SK-N-SH (cell line): ENCODE results near the gene KLF17. TPM values are rescaled to one million over a fixed set of nuclear protein-coding genes. Genes with fewer than 3 reads are reported as not detected.

Source experiments
- CTCF ChIA-PET: fragments of 300-600, 350-600 bp; formaldehyde crosslinking; extraction: SDS; loops from one replicate; lab custom pipeline; 2021; lab: Yijun Ruan, JAX
- POLR2A ChIA-PET: fragments of 350-600 bp; sonication (Branson Sonifier 250); formaldehyde crosslinking; extraction: SDS; loops from one replicate; lab custom pipeline; 2020; ENCODE audit warnings: antibody characterized with exemption, inconsistent platforms; lab: Yijun Ruan, JAX
- DNase-seq: peaks from one replicate; pipeline ENCODE4 v3.0.0; 2012
- H2AFZ ChIP-seq: fragments of 200-600 bp; sonication (generic); 2 replicates; pipeline ENCODE4 v1.8.1; 2016; ENCODE audit warnings: antibody characterized with exemption, mild to moderate bottlenecking, low read depth
- H3F3A ChIP-seq: fragments of 200-600 bp; sonication (generic); replicated peaks from 2 replicates; pipeline ENCODE3; 2016; ENCODE audit warnings: antibody characterized with exemption, mild to moderate bottlenecking; ENCODE audit not compliant: insufficient read depth
- H3K27ac ChIP-seq, 2 experiments: fragments of 200-500 bp in 1 of 2; fragments of 200-600 bp in 1 of 2; sonication (Bioruptor generic) in 1 of 2; sonication (generic), shearing (Covaris generic) in 1 of 2; 2 replicates each; pipeline versions ENCODE4 v1.5.1 to v1.6.1; 2014 to 2016; ENCODE audit warnings: low read depth in 2 of 2, inconsistent platforms in 1 of 2, low read length in 1 of 2, mild to moderate bottlenecking in 1 of 2, mixed read lengths in 1 of 2
- H3K27me3 ChIP-seq: fragments of 200-600 bp; sonication (generic), shearing (Covaris generic); 2 replicates; pipeline ENCODE4 v1.6.1; 2016; ENCODE audit warnings: mixed run types; ENCODE audit not compliant: insufficient read depth
- H3K36me3 ChIP-seq, 2 experiments: fragments of 200-500 bp in 1 of 2; fragments of 200-600 bp in 1 of 2; sonication (Bioruptor generic) in 1 of 2; sonication (generic) in 1 of 2; replicated peaks in 1 of 2; 2 replicates each; pipeline versions ENCODE3 to v1.5.1; 2014 to 2016; ENCODE audit warnings: low read length in 1 of 2, mild to moderate bottlenecking in 1 of 2; ENCODE audit not compliant: insufficient read depth in 2 of 2, control insufficient read depth in 1 of 2
- H3K4me1 ChIP-seq, 2 experiments: fragments of 200-500 bp in 1 of 2; fragments of 200-600 bp in 1 of 2; sonication (Bioruptor generic) in 1 of 2; sonication (generic), shearing (Covaris generic) in 1 of 2; 2 replicates each; pipeline versions ENCODE4 v1.5.1 to v1.6.1; 2014 to 2016; ENCODE audit warnings: low read depth in 1 of 2, low read length in 1 of 2, mixed run types in 1 of 2; ENCODE audit not compliant: insufficient read depth in 2 of 2, control insufficient read depth in 1 of 2
- H3K4me2 ChIP-seq: fragments of 200-600 bp; sonication (generic), shearing (Covaris generic); 2 replicates; pipeline ENCODE4 v1.6.1; 2017; ENCODE audit warnings: mixed run types
- H3K4me3 ChIP-seq, 2 experiments: fragments of 200-500 bp in 1 of 2; fragments of 200-600 bp in 1 of 2; sonication (Bioruptor generic) in 1 of 2; sonication (generic), shearing (Covaris generic) in 1 of 2; 2 replicates each; pipeline versions ENCODE4 v1.5.1 to v1.8.1; 2014 to 2016; ENCODE audit warnings: low read depth in 2 of 2, inconsistent platforms in 1 of 2, low read length in 1 of 2, mild to moderate bottlenecking in 1 of 2, mixed read lengths in 1 of 2, moderate library complexity in 1 of 2
- H3K79me2 ChIP-seq: fragments of 200-600 bp; sonication (generic); 2 replicates; pipeline ENCODE4 v1.8.1; 2017; ENCODE audit warnings: mild to moderate bottlenecking; ENCODE audit not compliant: insufficient read depth
- H3K9ac ChIP-seq: fragments of 200-600 bp; sonication (generic); 2 replicates; pipeline ENCODE4 v1.6.1; 2017; ENCODE audit warnings: mixed run types
- H3K9me2 ChIP-seq: fragments of 200-600 bp; sonication (generic); 2 replicates; pipeline ENCODE4 v1.6.1; 2017; ENCODE audit warnings: mixed run types
- H3K9me3 ChIP-seq: fragments of 200-600 bp; sonication (generic); 2 replicates; pipeline ENCODE4 v1.6.1; 2017; ENCODE audit warnings: mixed run types, mild to moderate bottlenecking, moderate library complexity
- H4K20me1 ChIP-seq: fragments of 200-600 bp; sonication (generic); 2 replicates; pipeline ENCODE4 v1.6.1; 2017; ENCODE audit warnings: mild to moderate bottlenecking, mixed run types; ENCODE audit not compliant: insufficient read depth
- ELF1 ChIP-seq: IDR thresholded peaks from 2 replicates; pipeline ENCODE4 v1.4.0; 2012
- EP300 ChIP-seq, 2 experiments: IDR thresholded peaks; 2 replicates each; pipeline versions ENCODE4 v1.4.0 to v1.6.1; 2012; ENCODE audit warnings: borderline replicate concordance in 1 of 2, low read depth in 1 of 2, low read length in 1 of 2
- FOSL2 ChIP-seq: IDR thresholded peaks from 2 replicates; pipeline ENCODE4 v1.4.0; 2012; ENCODE audit warnings: low read depth, mild to moderate bottlenecking, moderate library complexity, borderline replicate concordance
- FOXJ3 ChIP-seq: sonication (generic); formaldehyde crosslinking; IDR thresholded peaks from 2 replicates; pipeline ENCODE4 v1.5.1; 2020; ENCODE audit warnings: mild to moderate bottlenecking, missing genetic modification reagents
- GATA2 ChIP-seq: sonication (generic); formaldehyde crosslinking; IDR thresholded peaks from 2 replicates; pipeline ENCODE4 v1.5.0; 2020; ENCODE audit warnings: mild to moderate bottlenecking, missing genetic modification reagents
- IRF3 ChIP-seq: fragments of 150-350 bp; IDR thresholded peaks from 2 replicates; pipeline ENCODE4 v1.6.1; 2016; ENCODE audit warnings: mild to moderate bottlenecking, low read depth, low read length
- JUND ChIP-seq: IDR thresholded peaks from 2 replicates; pipeline ENCODE4 v1.4.0; 2012
- MAX ChIP-seq: IDR thresholded peaks from 2 replicates; pipeline ENCODE4 v1.4.0; 2012; ENCODE audit warnings: low read depth
- MEF2A ChIP-seq: IDR thresholded peaks from 2 replicates; pipeline ENCODE4 v1.4.0; 2012; ENCODE audit warnings: low read depth, borderline replicate concordance
- NFIC ChIP-seq: IDR thresholded peaks from 2 replicates; pipeline ENCODE4 v1.4.0; 2012; ENCODE audit warnings: borderline replicate concordance
- PBX3 ChIP-seq: IDR thresholded peaks from 2 replicates; pipeline ENCODE4; 2012
- POLR2AphosphoS5 ChIP-seq: IDR thresholded peaks from 2 replicates; pipeline ENCODE4 v1.6.1; 2012; ENCODE audit warnings: low read depth, low read length
- RAD21 ChIP-seq: IDR thresholded peaks from 2 replicates; pipeline ENCODE4 v1.6.1; 2012; ENCODE audit warnings: mild to moderate bottlenecking, low read length
- REST ChIP-seq: IDR thresholded peaks from 2 replicates; pipeline ENCODE4 v1.6.1; 2012; ENCODE audit warnings: mild to moderate bottlenecking, low read depth, low read length, moderate library complexity
- RFX5 ChIP-seq: IDR thresholded peaks from 2 replicates; pipeline ENCODE4 v1.6.1; 2012; ENCODE audit warnings: mild to moderate bottlenecking, improper control_type of control experiment, low read length
- RXRA ChIP-seq: IDR thresholded peaks from 2 replicates; pipeline ENCODE4 v1.4.0; 2012; ENCODE audit warnings: low read depth, mild to moderate bottlenecking, borderline replicate concordance
- SIN3A ChIP-seq: IDR thresholded peaks from 2 replicates; pipeline ENCODE4 v1.6.1; 2012; ENCODE audit warnings: low read depth, mild to moderate bottlenecking, low read length, moderate library complexity, borderline replicate concordance
- SMC3 ChIP-seq: IDR thresholded peaks from 2 replicates; pipeline ENCODE4 v1.6.1; 2012; ENCODE audit warnings: low read depth, low read length, improper control_type of control experiment
- TAF1 ChIP-seq: IDR thresholded peaks from 2 replicates; pipeline ENCODE4 v1.6.1; 2012; ENCODE audit warnings: low read depth, mild to moderate bottlenecking, low read length, moderate library complexity, borderline replicate concordance
- TEAD4 ChIP-seq: IDR thresholded peaks from 2 replicates; pipeline ENCODE4 v1.4.0; 2012; ENCODE audit warnings: mild to moderate bottlenecking, borderline replicate concordance; ENCODE audit not compliant: insufficient read depth
- USF1 ChIP-seq: IDR thresholded peaks from 2 replicates; pipeline ENCODE4 v1.4.0; 2012; ENCODE audit warnings: low read depth, borderline replicate concordance
- WGBS: methylation state at CpG from one replicate; pipeline ENCODE4 v1.1.6; 2017; ENCODE audit warnings: low lambda C conversion rate; 5-methylcytosine and 5-hydroxymethylcytosine counted together
- polyA plus RNA-seq, 3 experiments: library from polyadenylated mRNA; depleted of rRNA; stranded (reverse); fragments of >200 nt; gene quantifications; 2 replicates each; pipeline ENCODE4 v1.2.3, GENCODE V29; 2012

KLF17 gene
- polyA plus RNA-seq, 1 of the 3 experiments (the other 2 are of a cell fraction), result 0.21 TPM

GRCh38 chr1:44146536-44147361 is 28.1 kb downstream of the KLF17 start:
- H3K27me3 ChIP-seq, result no peaks in the 10 kb centered on the region
- H3K27ac ChIP-seq, result no peak overlapping the region
- H3K4me3 ChIP-seq, result no peak overlapping the region
- H3K9me2 ChIP-seq, result no peaks in the 10 kb centered on the region
- no peaks in the 10 kb centered on the region for H4K20me1 ChIP-seq
- no peaks in the 10 kb centered on the region for H3F3A ChIP-seq
- peaks cover 0 to 5% of the 10 kb centered on the region in 2 experiments; a peak in 1 of 4 replicates for H3K4me1 ChIP-seq
- CTCF ChIA-PET, result no interaction called here
- H3K36me3 ChIP-seq, result no peaks in the 10 kb centered on the region
- no peak for DNase-seq
- 69% methylated on average over 24 of the region's 28 CpGs for WGBS
- TF ChIP-seq EP300 (IDR thresholded peaks at IDR 0.05; ENCODE audit: borderline replicate concordance in 1 of 2, low read depth in 1 of 2, low read length in 1 of 2) (no peak), RAD21 (no peak), RFX5 (no peak), TAF1 (no peak), FOSL2 (no peak), REST (no peak), RXRA (no peak), POLR2AphosphoS5 (no peak), SIN3A (no peak), NFIC (no peak), PBX3 (no peak)
- TF ChIP-seq, all 33 proteins: peak for 0
- H3K4me2 ChIP-seq, result no peak overlapping the region
- H3K79me2 ChIP-seq, result no peaks in the 10 kb centered on the region
- POLR2A ChIA-PET, result no interaction called here
- no peak overlapping the region for H2AFZ ChIP-seq
- H3K9ac ChIP-seq, result no peak overlapping the region
- H3K9me3 ChIP-seq, result peaks cover 9% of the 10 kb centered on the region

GRCh38 chr1:44147582-44147981 is 29.0 kb downstream of the KLF17 start:
- ChIA-PET POLR2A (no interaction called here), CTCF (no interaction called here)
- H3K36me3 ChIP-seq, result no peaks in the 10 kb centered on the region
- H3K27ac ChIP-seq, result no peak overlapping the region
- 66% methylated on average over 3 of the region's 3 CpGs for WGBS
- no peaks in the 10 kb centered on the region for H3K27me3 ChIP-seq
- no peak overlapping the region for H2AFZ ChIP-seq
- no peaks in the 10 kb centered on the region for H4K20me1 ChIP-seq
- H3K4me1 ChIP-seq, result peaks cover 0 to 11% of the 10 kb centered on the region in 2 experiments; a peak in 1 of 4 replicates
- H3K9me2 ChIP-seq, result no peaks in the 10 kb centered on the region
- no peaks in the 10 kb centered on the region for H3K79me2 ChIP-seq
- DNase-seq, result no peak
- no peak overlapping the region for H3K9ac ChIP-seq
- peaks cover 9% of the 10 kb centered on the region for H3K9me3 ChIP-seq
- no peak overlapping the region for H3K4me2 ChIP-seq
- no peaks in the 10 kb centered on the region for H3F3A ChIP-seq
- no peak overlapping the region for H3K4me3 ChIP-seq
- no peak for TF ChIP-seq MEF2A
- TF ChIP-seq ELF1, result no peak
- no peak for TF ChIP-seq FOXJ3 (CRISPR knock-in tag)
- no peak for TF ChIP-seq TAF1
- no peak for TF ChIP-seq JUND
- no peak for TF ChIP-seq SIN3A
- no peak for TF ChIP-seq TEAD4
- no peak for TF ChIP-seq MAX
- TF ChIP-seq SMC3, result no peak
- TF ChIP-seq RXRA, result no peak
- TF ChIP-seq IRF3, result no peak
- no peak for TF ChIP-seq USF1
- no peak for TF ChIP-seq RFX5
- no peak for TF ChIP-seq GATA2 (CRISPR knock-in tag)
- TF ChIP-seq POLR2AphosphoS5, result no peak
